ENCODE data around the gene PCBP4. TPM values are rescaled to one million over a fixed set of nuclear protein-coding genes. Genes with fewer than 3 reads are reported as not detected.

Gene PCBP4
- total RNA-seq, 1 experiment from 2014 or later, result 48.8 TPM

DNA sequence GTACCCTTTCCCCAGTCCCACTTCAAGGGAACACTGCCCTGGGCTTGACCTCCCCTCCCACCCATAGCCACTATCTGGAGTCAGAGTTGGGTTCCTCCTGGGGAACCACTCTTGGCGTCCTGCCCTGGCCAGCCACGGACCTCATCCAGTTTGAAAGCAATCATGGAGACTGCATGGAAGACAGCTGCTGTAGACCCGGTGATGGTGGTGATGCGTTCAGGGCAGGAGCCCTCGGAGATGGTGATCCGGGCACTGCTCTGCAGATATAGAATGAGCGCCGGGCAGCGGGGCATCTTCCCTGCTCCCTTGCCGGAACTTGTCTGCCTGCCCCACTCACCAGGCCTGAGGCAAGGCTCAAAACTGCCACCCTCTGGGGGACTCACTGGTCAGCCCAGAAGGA lies 6.9 kb downstream of the PCBP4 start:
- H3K27ac ChIP-seq (ENCODE audit: low read depth, low read length), result no peak overlapping the region
- POLR2A ChIA-PET, result no interaction called here
- intact Hi-C loops (cut with micrococcal nuclease), result no loop called here
- DNase-seq (ENCODE audit: low read depth, low spot score) (no peak), ATAC-seq (no peak)
- no TSS peak for BruUV-seq (replicated peaks)
- H3K4me1 ChIP-seq (ENCODE audit: control insufficient read depth in 1 of 2, insufficient read depth in 2 of 2, low read length in 2 of 2), result no peaks in the 10 kb centered on the region
- CTCF ChIA-PET, result no interaction called here
- TF ChIP-seq RAD21 (IDR thresholded peaks at IDR 0.05; ENCODE audit: low read depth), result no peak
- no peak for TF ChIP-seq ELF1 (IDR thresholded peaks at IDR 0.05; ENCODE audit: borderline replicate concordance, low read depth)
- TF ChIP-seq POLR2AphosphoS5 (IDR thresholded peaks at IDR 0.05; ENCODE audit: low read depth, low read length), result no peak
- TF ChIP-seq EZH2 (IDR thresholded peaks at IDR 0.05), result no peak
- 0 out of 4 replicates have a peak, but pooled peaks cover 0 to 3% of the 10 kb centered on the region in 2 experiments for H3K36me3 ChIP-seq (ENCODE audit: control insufficient read depth in 1 of 2, insufficient read depth in 2 of 2, low read length in 2 of 2)
- H3K4me2 ChIP-seq (ENCODE audit: low read length), result no peak overlapping the region
- no peak overlapping the region for H3K4me3 ChIP-seq (replicated peaks in 1 of 2; ENCODE audit: low read depth in 1 of 2, low read length in 2 of 2)
- H3K9ac ChIP-seq (ENCODE audit: low read length), result no peak overlapping the region
- no peak overlapping the region for H2AFZ ChIP-seq (ENCODE audit: low read depth, low read length, poor library complexity, severe bottlenecking)
- no peaks in the 10 kb centered on the region for H3K9me3 ChIP-seq (ENCODE audit: control insufficient read depth in 1 of 2, insufficient read depth in 1 of 2, low read depth in 1 of 2, low read length in 2 of 2)
- H3K27me3 ChIP-seq (ENCODE audit: insufficient read depth, low read length), result no peaks in the 10 kb centered on the region
- no peaks in the 10 kb centered on the region for H3K9me2 ChIP-seq (ENCODE audit: insufficient read depth)
- H4K20me1 ChIP-seq (ENCODE audit: insufficient read depth), result no peaks in the 10 kb centered on the region
- RAD21 ChIA-PET (ENCODE audit: low non-redundant PET in 1 of 2, low total read pairs in 2 of 2, uncharacterized antibody in 2 of 2, unreplicated experiment in 2 of 2), result no interaction called here
- no peaks in the 10 kb centered on the region for H3K79me2 ChIP-seq (ENCODE audit: insufficient read depth, low read length)

GRCh38 chr3:51959651-51960050 lies 7.6 kb downstream of the PCBP4 start:
- no TSS peak for BruUV-seq (replicated peaks)
- no peaks in the 10 kb centered on the region for H3K79me2 ChIP-seq (ENCODE audit: insufficient read depth, low read length)
- DNase-seq (ENCODE audit: low read depth, low spot score) (no peak), ATAC-seq (no peak)
- H2AFZ ChIP-seq (ENCODE audit: low read depth, low read length, poor library complexity, severe bottlenecking), result no peak overlapping the region
- H4K20me1 ChIP-seq (ENCODE audit: insufficient read depth), result no peaks in the 10 kb centered on the region
- no peak overlapping the region for H3K9ac ChIP-seq (ENCODE audit: low read length)
- no peaks in the 10 kb centered on the region for H3K4me1 ChIP-seq (ENCODE audit: control insufficient read depth in 1 of 2, insufficient read depth in 2 of 2, low read length in 2 of 2)
- ChIA-PET RAD21 (ENCODE audit: low non-redundant PET in 1 of 2, low total read pairs in 2 of 2, uncharacterized antibody in 2 of 2, unreplicated experiment in 2 of 2) (no interaction called here), CTCF (no interaction called here), POLR2A (no interaction called here)
- 0 out of 4 replicates have a peak, but pooled peaks cover 0 to 3% of the 10 kb centered on the region in 2 experiments for H3K36me3 ChIP-seq (ENCODE audit: control insufficient read depth in 1 of 2, insufficient read depth in 2 of 2, low read length in 2 of 2)
- no peaks in the 10 kb centered on the region for H3K27me3 ChIP-seq (ENCODE audit: insufficient read depth, low read length)
- no peaks in the 10 kb centered on the region for H3K9me2 ChIP-seq (ENCODE audit: insufficient read depth)
- H3K4me3 ChIP-seq (replicated peaks in 1 of 2; ENCODE audit: low read depth in 1 of 2, low read length in 2 of 2), result no peak overlapping the region
- TF ChIP-seq JUND (IDR thresholded peaks at IDR 0.05) (no peak), POLR2AphosphoS5 (IDR thresholded peaks at IDR 0.05; ENCODE audit: low read depth, low read length) (no peak), SRF (IDR thresholded peaks at IDR 0.05; ENCODE audit: low read depth) (no peak), ZBTB33 (IDR thresholded peaks at IDR 0.05; ENCODE audit: extremely low read depth, insufficient replicate concordance, low read length) (no peak), YY1 (IDR thresholded peaks at IDR 0.05; ENCODE audit: extremely low read depth, insufficient replicate concordance, low read depth, low read length) (no peak), FOSL1 (IDR thresholded peaks at IDR 0.05; ENCODE audit: low read depth) (no peak), ZNF274 (IDR thresholded peaks at IDR 0.05; ENCODE audit: low read depth, low read length) (no peak), EGR1 (IDR thresholded peaks at IDR 0.05; ENCODE audit: low read depth) (no peak), ELF1 (IDR thresholded peaks at IDR 0.05; ENCODE audit: borderline replicate concordance, low read depth) (no peak), CEBPB (IDR thresholded peaks at IDR 0.05; ENCODE audit: low read depth) (no peak), RAD21 (IDR thresholded peaks at IDR 0.05; ENCODE audit: low read depth) (no peak), ZFX (IDR thresholded peaks at IDR 0.05) (no peak), SP1 (IDR thresholded peaks at IDR 0.05; ENCODE audit: low read depth) (no peak), EZH2phosphoT487 (IDR thresholded peaks at IDR 0.05; ENCODE audit: borderline replicate concordance) (no peak)
- TF ChIP-seq, protein P1, sequence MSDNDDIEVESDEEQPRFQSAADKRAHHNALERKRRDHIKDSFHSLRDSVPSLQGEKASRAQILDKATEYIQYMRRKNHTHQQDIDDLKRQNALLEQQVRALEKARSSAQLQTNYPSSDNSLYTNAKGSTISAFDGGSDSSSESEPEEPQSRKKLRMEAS (IDR thresholded peaks at IDR 0.05), result no peak
- TF ChIP-seq, protein P2, sequence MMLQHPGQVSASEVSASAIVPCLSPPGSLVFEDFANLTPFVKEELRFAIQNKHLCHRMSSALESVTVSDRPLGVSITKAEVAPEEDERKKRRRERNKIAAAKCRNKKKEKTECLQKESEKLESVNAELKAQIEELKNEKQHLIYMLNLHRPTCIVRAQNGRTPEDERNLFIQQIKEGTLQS (IDR thresholded peaks at IDR 0.05), result no peak
- no peaks in the 10 kb centered on the region for H3K9me3 ChIP-seq (ENCODE audit: control insufficient read depth in 1 of 2, insufficient read depth in 1 of 2, low read depth in 1 of 2, low read length in 2 of 2)
- H3K4me2 ChIP-seq (ENCODE audit: low read length), result no peak overlapping the region
- intact Hi-C loops (cut with micrococcal nuclease), result no loop called here
- no peak overlapping the region for H3K27ac ChIP-seq (ENCODE audit: low read depth, low read length)
